GOT3 (cell line): ENCODE results near the gene FOXD3.

Experiments
- DNase-seq: peaks from one replicate; lab custom pipeline; 2025; ENCODE audit warnings: mixed read lengths; lab: John Stamatoyannopoulos, UW

FOXD3 gene

GRCh38 chr1:63322114-63322943 is at the start of gene FOXD3:
TSS of gene FOXD3 (plus strand) at chr1:63322567. CDS start at chr1:63323059, 492 bp downstream.
- no peak for DNase-seq

- DNase-seq: no peak
Measured at GRCh38 chr1:63272811-63273210, 49.6 kb upstream of the FOXD3 start.

GRCh38 chr1:63274371-63274770 is 48.0 kb upstream of the FOXD3 start:
- DNase-seq: no peak

- no peak for DNase-seq
Measured at GRCh38 chr1:63274979-63275378, 47.4 kb upstream of the FOXD3 start.

- no peak for DNase-seq
Measured at GRCh38 chr1:63276624-63277023, 45.7 kb upstream of the FOXD3 start.

- DNase-seq: no peak
Measured at GRCh38 chr1:63277195-63278192, 44.9 kb upstream of the FOXD3 start.

GRCh38 chr1:63281753-63282152 is 40.6 kb upstream of the FOXD3 start:
- no peak for DNase-seq

GRCh38 chr1:63289135-63289534 is 33.2 kb upstream of the FOXD3 start:
- DNase-seq: no peak

- no peak for DNase-seq
Measured at GRCh38 chr1:63294803-63295594, 27.4 kb upstream of the FOXD3 start.

GRCh38 chr1:63304410-63304809 is 18.0 kb upstream of the FOXD3 start:
- no peak for DNase-seq

- no peak for DNase-seq
Measured at GRCh38 chr1:63305043-63305442, 17.3 kb upstream of the FOXD3 start.

GRCh38 chr1:63307196-63307794 is 15.1 kb upstream of the FOXD3 start:
- DNase-seq: no peak

GRCh38 chr1:63316598-63316983 is 5.8 kb upstream of the FOXD3 start:
- DNase-seq: no peak

- DNase-seq: no peak
Measured at GRCh38 chr1:63316984-63317816, 5.2 kb upstream of the FOXD3 start.

GRCh38 chr1:63317817-63318152 is 4.6 kb upstream of the FOXD3 start:
- no peak for DNase-seq

- DNase-seq: no peak
Measured at GRCh38 chr1:63318201-63318979, 4.0 kb upstream of the FOXD3 start.

GRCh38 chr1:63319046-63320021 is 3.0 kb upstream of the FOXD3 start:
- no peak for DNase-seq

- no peak for DNase-seq
Measured at GRCh38 chr1:63320022-63320721, 2.2 kb upstream of the FOXD3 start.
